Prostate gland (tissue), 2 donors: ENCODE measurements around the gene PTPRK.
"Not testable (repeated sequence)": the region's sequence is repeated elsewhere in the genome, so short reads cannot be mapped to it uniquely, and the experiment has no call there.

Experiments
- CTCF ChIP-seq, 4 experiments: fragments of 200-600 bp in 2 of 4; fragments of 450-650 bp in 2 of 4; sonication (generic) in 2 of 4; IDR thresholded peaks; 1 replicate in 3 of 4; 2 replicates in 1 of 4; pipeline ENCODE4 v1.5.1; 2016 to 2019; ENCODE audit warnings: antibody characterized with exemption in 4 of 4, mild to moderate bottlenecking in 2 of 4, moderate library complexity in 2 of 4
- POLR2A ChIP-seq: fragments of 450-650 bp; IDR thresholded peaks from one replicate; pipeline ENCODE4 v1.6.1; 2016; ENCODE audit warnings: antibody characterized with exemption, mild to moderate bottlenecking

- not testable (repeated sequence) for TF ChIP-seq CTCF (IDR thresholded peaks at IDR 0.05); POLR2A
Measured at GRCh38 chr6:127926441-127926840, 594.0 kb downstream of the PTPRK start.
